Measurements from ENCODE around the gene NCKAP1.
"Not testable (repeated sequence)": the region's sequence is repeated elsewhere in the genome, so short reads cannot be mapped to it uniquely, and the experiment has no call there.

NCKAP1 gene

DNA sequence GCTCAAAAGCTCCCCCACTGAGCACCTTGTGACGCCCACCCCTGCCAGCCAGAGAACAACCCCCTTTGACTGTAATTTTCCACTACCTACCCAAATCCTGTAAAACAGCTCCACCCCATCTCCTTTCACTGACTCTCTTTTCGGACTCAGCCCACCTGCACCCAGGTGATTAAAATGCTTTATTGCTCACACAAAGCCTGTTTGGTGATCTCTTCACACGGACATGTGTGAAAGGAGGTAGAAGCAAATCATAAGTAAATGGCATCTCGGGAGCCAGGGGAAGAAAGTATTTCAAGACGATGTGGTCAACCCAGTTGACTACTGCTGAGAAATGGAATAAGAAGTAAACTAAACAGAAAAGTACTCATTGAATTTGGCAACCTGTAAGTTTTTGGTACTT lies 11.2 kb upstream of the NCKAP1 start:
- ATAC-seq: no peak
- TF ChIP-seq ZNF565 (CRISPR knock-in tag; conservative IDR thresholded peaks at IDR 0.05; ENCODE audit: low read depth) (no peak), OSR1 (CRISPR knock-in tag; IDR thresholded peaks at IDR 0.05) (no peak), BACH2 (CRISPR knock-in tag; IDR thresholded peaks at IDR 0.05; ENCODE audit: borderline replicate concordance) (no peak), ZFP3 (CRISPR knock-in tag; IDR thresholded peaks at IDR 0.05) (no peak), SNAI2 (CRISPR knock-in tag; IDR thresholded peaks at IDR 0.05) (no peak), ISL1 (CRISPR knock-in tag; IDR thresholded peaks at IDR 0.05) (no peak), ZNF70 (CRISPR knock-in tag; IDR thresholded peaks at IDR 0.05) (no peak), ARNTL (CRISPR knock-in tag; IDR thresholded peaks at IDR 0.05; ENCODE audit: borderline replicate concordance, low read depth) (no peak), GLIS3 (CRISPR knock-in tag; IDR thresholded peaks at IDR 0.05) (no peak)
- TF ChIP-seq, protein P1, sequence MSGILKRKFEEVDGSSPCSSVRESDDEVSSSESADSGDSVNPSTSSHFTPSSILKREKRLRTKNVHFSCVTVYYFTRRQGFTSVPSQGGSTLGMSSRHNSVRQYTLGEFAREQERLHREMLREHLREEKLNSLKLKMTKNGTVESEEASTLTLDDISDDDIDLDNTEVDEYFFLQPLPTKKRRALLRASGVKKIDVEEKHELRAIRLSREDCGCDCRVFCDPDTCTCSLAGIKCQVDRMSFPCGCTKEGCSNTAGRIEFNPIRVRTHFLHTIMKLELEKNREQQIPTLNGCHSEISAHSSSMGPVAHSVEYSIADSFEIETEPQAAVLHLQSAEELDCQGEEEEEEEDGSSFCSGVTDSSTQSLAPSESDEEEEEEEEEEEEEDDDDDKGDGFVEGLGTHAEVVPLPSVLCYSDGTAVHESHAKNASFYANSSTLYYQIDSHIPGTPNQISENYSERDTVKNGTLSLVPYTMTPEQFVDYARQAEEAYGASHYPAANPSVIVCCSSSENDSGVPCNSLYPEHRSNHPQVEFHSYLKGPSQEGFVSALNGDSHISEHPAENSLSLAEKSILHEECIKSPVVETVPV (CRISPR knock-in tag; IDR thresholded peaks at IDR 0.05): no peak

DNA sequence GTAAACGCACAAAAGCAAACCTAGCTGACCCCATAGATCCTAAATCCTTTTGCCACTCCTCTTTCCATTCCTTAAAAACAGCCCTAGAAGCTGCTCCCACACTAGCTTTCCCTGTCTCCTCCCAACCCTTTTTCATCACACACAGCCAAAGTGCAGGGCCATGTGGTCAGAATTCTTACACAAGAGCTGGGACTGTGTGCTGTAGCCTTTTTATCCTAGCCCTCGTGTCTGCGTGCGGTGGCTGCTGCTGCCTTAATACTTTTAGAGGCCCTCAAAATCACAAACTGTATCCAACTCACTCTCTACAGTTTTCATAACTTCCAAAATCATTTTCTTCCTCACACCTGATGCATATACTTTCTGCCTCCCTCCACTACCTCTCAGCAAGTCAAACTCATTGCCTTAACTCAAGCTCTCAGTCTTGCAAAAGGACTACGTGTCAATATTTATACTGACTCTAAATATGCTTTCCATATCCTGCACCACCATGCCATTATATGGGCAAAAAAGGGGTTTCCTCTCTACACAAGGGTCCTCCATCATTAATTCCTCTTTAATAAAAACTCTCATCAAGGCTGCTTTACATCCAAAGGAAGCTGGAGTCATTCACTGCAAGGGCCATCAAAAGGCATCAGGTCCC lies 9.3 kb upstream of the NCKAP1 start:
- not testable (repeated sequence) for ATAC-seq

DNA sequence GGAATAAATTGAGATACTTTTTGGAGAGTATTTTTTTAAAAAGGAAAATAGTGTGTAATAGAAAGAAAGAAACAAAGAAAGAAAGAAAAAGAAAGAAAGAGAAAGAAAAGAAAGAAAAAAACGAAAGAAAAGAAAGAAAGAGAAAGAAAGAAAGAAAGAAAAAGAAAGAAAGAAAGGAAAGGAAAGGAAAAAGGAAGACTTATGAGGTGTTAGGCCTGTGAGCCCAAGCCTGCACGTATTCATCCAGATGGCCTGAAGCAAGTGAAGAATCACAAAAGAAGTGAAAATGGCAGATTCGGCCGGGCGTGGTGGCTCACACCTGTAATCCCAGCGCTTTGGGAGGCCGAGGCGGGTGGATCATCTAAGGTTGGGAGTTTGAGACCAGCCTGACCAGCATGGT lies 5.3 kb upstream of the NCKAP1 start:
- ATAC-seq: not testable (repeated sequence)

DNA sequence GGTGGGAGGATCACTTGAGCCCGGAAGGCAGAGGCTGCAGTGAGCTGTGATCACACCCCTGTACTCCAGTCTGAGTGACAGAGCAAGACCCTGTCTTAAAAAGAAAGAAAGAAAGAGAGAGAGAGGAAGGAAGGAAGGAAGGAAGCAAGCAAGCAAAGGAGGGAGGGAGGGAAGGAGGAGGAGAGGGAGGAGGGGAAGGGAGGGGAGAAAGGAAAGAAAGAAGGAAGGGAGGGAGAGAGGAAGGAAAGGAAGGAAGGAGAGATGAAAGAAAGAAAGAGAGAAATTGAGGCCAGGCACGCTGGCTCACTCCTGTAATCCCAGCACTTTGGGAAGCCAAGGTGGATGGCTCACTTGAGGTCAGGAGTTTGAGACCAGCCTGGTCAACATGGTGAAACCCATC lies 2.3 kb upstream of the NCKAP1 start:
- TF ChIP-seq, protein P1 (CRISPR knock-in tag; IDR thresholded peaks at IDR 0.05): no peak
- TF ChIP-seq ESRRG (CRISPR knock-in tag; IDR thresholded peaks at IDR 0.05) (no peak), ISL1 (CRISPR knock-in tag; IDR thresholded peaks at IDR 0.05) (no peak), CSDC2 (CRISPR knock-in tag; IDR thresholded peaks at IDR 0.05) (no peak), TCF4 (CRISPR knock-in tag; IDR thresholded peaks at IDR 0.05; ENCODE audit: borderline replicate concordance) (no peak), ZNF565 (CRISPR knock-in tag; conservative IDR thresholded peaks at IDR 0.05; ENCODE audit: low read depth) (no peak)
- TF ChIP-seq, protein P2, sequence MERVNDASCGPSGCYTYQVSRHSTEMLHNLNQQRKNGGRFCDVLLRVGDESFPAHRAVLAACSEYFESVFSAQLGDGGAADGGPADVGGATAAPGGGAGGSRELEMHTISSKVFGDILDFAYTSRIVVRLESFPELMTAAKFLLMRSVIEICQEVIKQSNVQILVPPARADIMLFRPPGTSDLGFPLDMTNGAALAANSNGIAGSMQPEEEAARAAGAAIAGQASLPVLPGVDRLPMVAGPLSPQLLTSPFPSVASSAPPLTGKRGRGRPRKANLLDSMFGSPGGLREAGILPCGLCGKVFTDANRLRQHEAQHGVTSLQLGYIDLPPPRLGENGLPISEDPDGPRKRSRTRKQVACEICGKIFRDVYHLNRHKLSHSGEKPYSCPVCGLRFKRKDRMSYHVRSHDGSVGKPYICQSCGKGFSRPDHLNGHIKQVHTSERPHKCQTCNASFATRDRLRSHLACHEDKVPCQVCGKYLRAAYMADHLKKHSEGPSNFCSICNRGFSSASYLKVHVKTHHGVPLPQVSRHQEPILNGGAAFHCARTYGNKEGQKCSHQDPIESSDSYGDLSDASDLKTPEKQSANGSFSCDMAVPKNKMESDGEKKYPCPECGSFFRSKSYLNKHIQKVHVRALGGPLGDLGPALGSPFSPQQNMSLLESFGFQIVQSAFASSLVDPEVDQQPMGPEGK (CRISPR knock-in tag; IDR thresholded peaks at IDR 0.05; ENCODE audit: borderline replicate concordance): no peak
- TF ChIP-seq, protein P3, sequence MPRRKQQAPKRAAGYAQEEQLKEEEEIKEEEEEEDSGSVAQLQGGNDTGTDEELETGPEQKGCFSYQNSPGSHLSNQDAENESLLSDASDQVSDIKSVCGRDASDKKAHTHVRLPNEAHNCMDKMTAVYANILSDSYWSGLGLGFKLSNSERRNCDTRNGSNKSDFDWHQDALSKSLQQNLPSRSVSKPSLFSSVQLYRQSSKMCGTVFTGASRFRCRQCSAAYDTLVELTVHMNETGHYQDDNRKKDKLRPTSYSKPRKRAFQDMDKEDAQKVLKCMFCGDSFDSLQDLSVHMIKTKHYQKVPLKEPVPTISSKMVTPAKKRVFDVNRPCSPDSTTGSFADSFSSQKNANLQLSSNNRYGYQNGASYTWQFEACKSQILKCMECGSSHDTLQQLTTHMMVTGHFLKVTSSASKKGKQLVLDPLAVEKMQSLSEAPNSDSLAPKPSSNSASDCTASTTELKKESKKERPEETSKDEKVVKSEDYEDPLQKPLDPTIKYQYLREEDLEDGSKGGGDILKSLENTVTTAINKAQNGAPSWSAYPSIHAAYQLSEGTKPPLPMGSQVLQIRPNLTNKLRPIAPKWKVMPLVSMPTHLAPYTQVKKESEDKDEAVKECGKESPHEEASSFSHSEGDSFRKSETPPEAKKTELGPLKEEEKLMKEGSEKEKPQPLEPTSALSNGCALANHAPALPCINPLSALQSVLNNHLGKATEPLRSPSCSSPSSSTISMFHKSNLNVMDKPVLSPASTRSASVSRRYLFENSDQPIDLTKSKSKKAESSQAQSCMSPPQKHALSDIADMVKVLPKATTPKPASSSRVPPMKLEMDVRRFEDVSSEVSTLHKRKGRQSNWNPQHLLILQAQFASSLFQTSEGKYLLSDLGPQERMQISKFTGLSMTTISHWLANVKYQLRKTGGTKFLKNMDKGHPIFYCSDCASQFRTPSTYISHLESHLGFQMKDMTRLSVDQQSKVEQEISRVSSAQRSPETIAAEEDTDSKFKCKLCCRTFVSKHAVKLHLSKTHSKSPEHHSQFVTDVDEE (CRISPR knock-in tag; IDR thresholded peaks at IDR 0.05): no peak
- TF ChIP-seq, protein P4, sequence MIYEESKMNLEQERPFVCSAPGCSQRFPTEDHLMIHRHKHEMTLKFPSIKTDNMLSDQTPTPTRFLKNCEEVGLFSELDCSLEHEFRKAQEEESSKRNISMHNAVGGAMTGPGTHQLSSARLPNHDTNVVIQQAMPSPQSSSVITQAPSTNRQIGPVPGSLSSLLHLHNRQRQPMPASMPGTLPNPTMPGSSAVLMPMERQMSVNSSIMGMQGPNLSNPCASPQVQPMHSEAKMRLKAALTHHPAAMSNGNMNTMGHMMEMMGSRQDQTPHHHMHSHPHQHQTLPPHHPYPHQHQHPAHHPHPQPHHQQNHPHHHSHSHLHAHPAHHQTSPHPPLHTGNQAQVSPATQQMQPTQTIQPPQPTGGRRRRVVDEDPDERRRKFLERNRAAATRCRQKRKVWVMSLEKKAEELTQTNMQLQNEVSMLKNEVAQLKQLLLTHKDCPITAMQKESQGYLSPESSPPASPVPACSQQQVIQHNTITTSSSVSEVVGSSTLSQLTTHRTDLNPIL (CRISPR knock-in tag; IDR thresholded peaks at IDR 0.05; ENCODE audit: low read depth): no peak

More for the DNA sequence above, 2.3 kb upstream of the NCKAP1 start:
- no peak for ATAC-seq
